ENCODE data around the gene YWHAB. TPM values are rescaled to one million over a fixed set of nuclear protein-coding genes. Genes with fewer than 3 reads are reported as not detected.
"Not testable (repeated sequence)": the region's sequence is repeated elsewhere in the genome, so short reads cannot be mapped to it uniquely, and the experiment has no call there.

Gene YWHAB
- total RNA-seq, 2 donors from 2014 or later, result 171 to 176 TPM

- no peaks in the 10 kb centered on the region for H3K36me3 Mint-ChIP-seq (ENCODE audit: low read depth)
- no peak for DNase-seq
- ATAC-seq, result no peak
- H3K27ac Mint-ChIP-seq, result no peak overlapping the region
- no peaks in the 10 kb centered on the region for H3K9me3 ChIP-seq (ENCODE audit: control insufficient read depth, low read length, poor library complexity, severe bottlenecking)
- peaks cover 12% of the 10 kb centered on the region for H3K4me1 Mint-ChIP-seq
- no peak overlapping the region for H3K4me3 Mint-ChIP-seq
- H3K27me3 Mint-ChIP-seq, result peaks cover 10% of the 10 kb centered on the region
These were observed 29.1 kb upstream of the YWHAB start for GRCh38 chr20:44856442-44856841.

DNA sequence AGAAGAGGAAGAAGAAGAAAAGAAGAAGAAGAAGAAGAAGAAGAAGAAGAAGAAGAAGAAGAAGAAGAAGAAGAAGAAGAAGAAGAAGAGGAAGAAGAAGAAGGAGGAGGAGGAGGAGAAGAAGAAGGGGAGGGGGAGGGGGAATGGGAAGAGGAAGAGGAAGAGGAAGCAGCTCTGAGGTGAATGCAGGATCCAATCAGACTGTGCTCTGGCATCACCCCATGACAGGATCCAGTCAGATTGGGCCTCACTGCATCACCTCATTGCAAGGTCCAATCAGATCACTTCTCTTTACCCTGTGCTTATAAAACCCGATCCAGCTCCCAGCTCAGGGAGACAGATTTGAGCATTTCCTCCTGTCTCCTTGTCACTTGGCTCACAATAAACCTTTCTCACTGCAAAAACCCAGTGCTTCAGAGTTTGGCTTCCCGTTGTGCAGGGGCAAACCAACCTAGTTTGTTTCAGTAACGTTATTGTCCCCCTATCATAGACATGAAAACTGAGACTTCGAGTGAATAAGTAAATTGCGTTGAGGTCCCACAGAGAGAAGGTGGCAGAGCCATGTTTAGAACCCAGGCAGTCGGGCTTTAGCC, 28.6 kb upstream of the YWHAB start:
- Mint-ChIP-seq H3K36me3 (ENCODE audit: low read depth) (no peaks in the 10 kb centered on the region), H3K4me1 (peaks cover 12% of the 10 kb centered on the region), H3K4me3 (no peak overlapping the region), H3K27me3 (peaks cover 10% of the 10 kb centered on the region), H3K27ac (no peak overlapping the region)
- no peaks in the 10 kb centered on the region for H3K9me3 ChIP-seq (ENCODE audit: control insufficient read depth, low read length, poor library complexity, severe bottlenecking)
- ATAC-seq (no peak), DNase-seq (no peak)

DNA sequence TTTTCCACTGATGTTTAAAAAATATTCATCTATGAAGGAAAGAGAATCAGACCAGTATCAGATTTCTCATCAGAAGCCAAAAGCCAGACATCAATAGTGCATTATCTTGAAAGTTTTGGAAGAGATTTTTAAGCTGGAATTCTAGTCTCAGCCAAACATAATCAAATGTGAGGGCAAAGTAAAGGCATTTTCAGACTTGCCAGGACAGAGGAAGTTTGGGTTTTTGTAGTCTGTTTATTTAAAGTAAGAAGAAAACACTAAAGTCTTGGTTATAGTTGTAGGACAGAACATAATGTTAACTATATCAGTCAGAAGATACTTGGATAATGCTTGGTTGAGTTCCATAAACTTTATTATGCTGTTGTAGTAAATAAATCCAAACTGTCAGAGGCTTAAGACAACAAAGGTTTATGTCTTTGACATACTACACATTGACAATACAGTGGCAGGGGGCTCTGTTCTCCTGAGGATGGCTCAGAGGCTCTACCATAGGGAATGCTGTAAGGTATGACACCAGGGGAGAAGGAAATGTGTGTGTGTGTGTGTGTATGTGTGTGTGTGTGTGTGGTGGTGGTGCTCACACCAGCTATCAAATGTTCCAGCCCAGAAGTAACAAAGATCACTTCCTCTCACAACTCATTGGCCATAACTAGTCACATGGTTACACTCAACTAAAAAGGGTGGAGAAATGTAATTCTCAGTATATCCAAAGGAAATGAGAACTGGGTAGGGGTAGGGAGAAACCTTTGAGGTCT, 26.7 kb upstream of the YWHAB start:
- H3K4me3 Mint-ChIP-seq, result no peak overlapping the region
- no peaks in the 10 kb centered on the region for H3K27me3 Mint-ChIP-seq
- no peaks in the 10 kb centered on the region for H3K36me3 Mint-ChIP-seq (ENCODE audit: low read depth)
- H3K4me1 Mint-ChIP-seq, result peaks cover 12% of the 10 kb centered on the region
- DNase-seq (no peak), ATAC-seq (no peak)
- H3K27ac Mint-ChIP-seq, result no peak overlapping the region
- no peaks in the 10 kb centered on the region for H3K9me3 ChIP-seq (ENCODE audit: control insufficient read depth, low read length, poor library complexity, severe bottlenecking)

DNA sequence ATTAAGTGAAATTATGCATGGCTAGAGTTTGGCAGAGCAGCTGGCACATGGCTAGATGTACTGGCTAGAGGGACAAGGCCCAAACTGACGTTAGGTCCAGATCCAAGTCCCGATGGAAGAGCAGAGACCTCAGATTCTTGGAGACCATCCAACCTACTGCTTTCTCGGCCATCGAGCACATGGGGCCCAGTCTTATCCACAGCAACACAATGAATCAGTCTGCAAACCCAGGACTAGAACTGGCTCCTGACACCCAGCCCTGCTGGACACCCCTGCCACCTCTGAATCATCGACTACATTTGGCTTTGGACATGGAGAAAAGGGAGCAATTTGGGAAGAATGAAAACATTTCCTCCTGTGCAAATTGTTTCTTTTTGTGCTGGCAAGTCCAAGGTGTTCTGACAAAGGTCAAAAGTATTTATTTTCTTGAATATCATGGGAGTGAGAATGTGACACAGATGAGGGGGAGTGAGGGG, 23.9 kb upstream of the YWHAB start:
- H3K9me3 ChIP-seq (ENCODE audit: control insufficient read depth, low read length, poor library complexity, severe bottlenecking), result no peaks in the 10 kb centered on the region
- no peak overlapping the region for H3K4me3 Mint-ChIP-seq
- no peak overlapping the region for H3K27ac Mint-ChIP-seq
- H3K27me3 Mint-ChIP-seq, result no peaks in the 10 kb centered on the region
- ATAC-seq, result no peak
- no peaks in the 10 kb centered on the region for H3K36me3 Mint-ChIP-seq (ENCODE audit: low read depth)
- no peak for DNase-seq
- peaks cover 11% of the 10 kb centered on the region for H3K4me1 Mint-ChIP-seq

- ATAC-seq (no peak), DNase-seq (no peak)
- no peaks in the 10 kb centered on the region for H3K27me3 Mint-ChIP-seq
- H3K4me1 Mint-ChIP-seq, result peaks cover 9% of the 10 kb centered on the region
- no peak overlapping the region for H3K27ac Mint-ChIP-seq
- no peak overlapping the region for H3K4me3 Mint-ChIP-seq
- no peaks in the 10 kb centered on the region for H3K9me3 ChIP-seq (ENCODE audit: control insufficient read depth, low read length, poor library complexity, severe bottlenecking)
- no peaks in the 10 kb centered on the region for H3K36me3 Mint-ChIP-seq (ENCODE audit: low read depth)
These were observed 23.2 kb upstream of the YWHAB start for GRCh38 chr20:44862286-44862685.

DNA sequence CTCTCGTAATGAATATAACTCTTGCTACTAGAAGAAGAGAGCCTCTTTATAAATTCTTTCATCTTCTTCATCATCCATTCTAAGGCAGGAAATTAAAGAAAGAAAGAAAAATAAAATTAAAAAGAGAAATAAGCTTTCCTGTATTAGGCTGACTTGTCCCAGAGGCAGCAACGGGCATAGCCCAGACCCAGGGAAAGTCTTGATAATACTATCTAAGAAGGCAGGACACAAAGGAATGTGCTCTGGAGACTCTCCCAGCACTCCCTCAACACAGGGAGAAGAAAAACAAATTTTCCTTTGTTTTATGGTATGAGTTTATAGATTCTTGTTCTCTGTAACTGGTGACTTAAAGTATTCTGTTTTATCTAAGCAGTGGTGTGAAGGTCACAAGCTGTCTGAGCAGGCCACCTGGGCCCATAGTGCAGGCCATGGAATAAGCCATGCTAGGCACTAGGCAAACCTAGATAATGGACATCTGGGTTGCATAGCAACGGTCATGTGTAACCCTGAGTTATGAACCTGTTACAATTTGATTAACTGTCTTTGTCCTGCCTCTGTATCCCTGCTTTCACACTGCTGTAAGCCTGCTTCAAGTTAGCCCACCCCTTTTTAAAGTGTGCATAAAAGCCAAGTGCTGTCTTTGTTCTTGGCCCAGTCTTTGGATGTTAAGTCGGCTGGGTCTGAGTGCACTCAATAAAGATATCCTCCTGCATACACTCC, 22.0 kb upstream of the YWHAB start:
- H3K27me3 Mint-ChIP-seq; H3K27ac Mint-ChIP-seq; H3K9me3 ChIP-seq (ENCODE audit: control insufficient read depth, low read length, poor library complexity, severe bottlenecking); DNase-seq; ATAC-seq; H3K4me1 Mint-ChIP-seq; H3K4me3 Mint-ChIP-seq; H3K36me3 Mint-ChIP-seq (ENCODE audit: low read depth): not testable (repeated sequence)

DNA sequence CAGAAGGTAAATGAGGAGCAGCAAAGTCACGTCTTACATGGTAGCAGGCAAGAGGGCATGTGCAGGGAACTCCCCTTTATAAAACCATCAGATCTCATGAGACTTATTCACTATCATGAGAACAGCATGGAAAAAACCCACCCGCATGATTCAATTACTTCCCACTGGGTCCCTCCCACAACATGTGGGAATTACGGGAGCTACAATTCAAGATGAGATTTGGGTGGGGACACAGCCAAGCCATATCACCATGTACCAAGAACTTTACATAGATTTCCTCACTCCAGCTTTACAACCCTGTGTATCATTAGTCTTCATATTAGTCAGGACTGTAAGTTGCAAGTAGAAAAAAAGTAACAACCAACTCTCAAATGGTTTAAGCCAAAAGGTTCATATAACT, 21.0 kb upstream of the YWHAB start:
- not testable (repeated sequence) for H3K27ac Mint-ChIP-seq; DNase-seq; H3K9me3 ChIP-seq (ENCODE audit: control insufficient read depth, low read length, poor library complexity, severe bottlenecking); ATAC-seq; H3K4me3 Mint-ChIP-seq; H3K27me3 Mint-ChIP-seq; H3K36me3 Mint-ChIP-seq (ENCODE audit: low read depth); H3K4me1 Mint-ChIP-seq

GRCh38 chr20:44866703-44867335, 18.7 kb upstream of the YWHAB start:
- Mint-ChIP-seq H3K4me3 (peak overlapping the region; percentile 74), H3K27ac (peak overlapping the region; percentile 56), H3K4me1 (no peaks in the 10 kb centered on the region), H3K36me3 (ENCODE audit: low read depth) (peaks cover 2% of the 10 kb centered on the region), H3K27me3 (peaks cover 7% of the 10 kb centered on the region)
- H3K9me3 ChIP-seq (ENCODE audit: control insufficient read depth, low read length, poor library complexity, severe bottlenecking), result no peaks in the 10 kb centered on the region
- DNase-seq (no peak), ATAC-seq (no peak)

DNA sequence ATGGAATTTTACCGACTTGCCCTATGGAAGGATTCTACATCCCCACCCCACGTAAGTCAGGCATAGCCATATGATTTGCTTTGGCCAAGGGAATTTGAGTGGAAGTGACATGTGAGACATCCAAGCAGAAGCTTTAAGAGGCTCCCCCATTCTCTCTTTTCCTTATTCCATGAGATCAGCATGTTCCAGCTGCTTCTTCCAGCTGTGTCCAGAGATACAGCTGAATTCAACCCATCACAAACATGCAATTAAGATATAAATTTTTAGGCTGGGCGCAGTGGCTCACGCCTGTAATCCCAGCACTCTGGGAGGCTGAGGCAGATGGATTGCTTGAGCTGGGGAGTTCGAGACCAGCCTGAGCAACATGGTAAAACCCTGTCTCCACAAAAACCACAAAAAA, 16.0 kb upstream of the YWHAB start:
- no peak overlapping the region for H3K4me3 Mint-ChIP-seq
- DNase-seq (no peak), ATAC-seq (no peak)
- peaks cover 2% of the 10 kb centered on the region for H3K36me3 Mint-ChIP-seq (ENCODE audit: low read depth)
- no peaks in the 10 kb centered on the region for H3K9me3 ChIP-seq (ENCODE audit: control insufficient read depth, low read length, poor library complexity, severe bottlenecking)
- peaks cover 12% of the 10 kb centered on the region for H3K27me3 Mint-ChIP-seq
- H3K27ac Mint-ChIP-seq, result no peak overlapping the region
- no peaks in the 10 kb centered on the region for H3K4me1 Mint-ChIP-seq

DNA sequence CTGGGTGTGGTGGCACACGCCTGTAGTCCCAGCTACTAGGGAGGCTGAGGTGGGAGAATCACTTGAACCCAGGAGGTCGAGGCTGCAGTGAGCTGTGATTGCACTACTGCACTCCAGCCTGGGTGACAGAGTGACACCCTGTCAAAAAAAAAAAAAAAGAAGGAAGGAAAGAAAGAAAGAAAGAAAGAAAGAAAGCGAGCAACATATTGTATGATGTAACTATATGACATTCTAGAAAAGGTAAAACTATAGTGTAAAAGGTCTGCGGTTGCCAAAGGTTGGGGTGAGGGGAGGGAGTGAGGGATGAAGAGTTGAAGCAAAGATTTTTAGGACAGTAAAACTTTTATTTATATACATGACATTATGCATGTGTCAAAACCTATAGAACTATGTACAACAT, 3.1 kb upstream of the YWHAB start:
- not testable (repeated sequence) for ATAC-seq; H3K27me3 Mint-ChIP-seq; H3K4me3 Mint-ChIP-seq; H3K9me3 ChIP-seq (ENCODE audit: control insufficient read depth, low read length, poor library complexity, severe bottlenecking); H3K27ac Mint-ChIP-seq; H3K36me3 Mint-ChIP-seq (ENCODE audit: low read depth); DNase-seq
- peaks cover 29% of the 10 kb centered on the region for H3K4me1 Mint-ChIP-seq

DNA sequence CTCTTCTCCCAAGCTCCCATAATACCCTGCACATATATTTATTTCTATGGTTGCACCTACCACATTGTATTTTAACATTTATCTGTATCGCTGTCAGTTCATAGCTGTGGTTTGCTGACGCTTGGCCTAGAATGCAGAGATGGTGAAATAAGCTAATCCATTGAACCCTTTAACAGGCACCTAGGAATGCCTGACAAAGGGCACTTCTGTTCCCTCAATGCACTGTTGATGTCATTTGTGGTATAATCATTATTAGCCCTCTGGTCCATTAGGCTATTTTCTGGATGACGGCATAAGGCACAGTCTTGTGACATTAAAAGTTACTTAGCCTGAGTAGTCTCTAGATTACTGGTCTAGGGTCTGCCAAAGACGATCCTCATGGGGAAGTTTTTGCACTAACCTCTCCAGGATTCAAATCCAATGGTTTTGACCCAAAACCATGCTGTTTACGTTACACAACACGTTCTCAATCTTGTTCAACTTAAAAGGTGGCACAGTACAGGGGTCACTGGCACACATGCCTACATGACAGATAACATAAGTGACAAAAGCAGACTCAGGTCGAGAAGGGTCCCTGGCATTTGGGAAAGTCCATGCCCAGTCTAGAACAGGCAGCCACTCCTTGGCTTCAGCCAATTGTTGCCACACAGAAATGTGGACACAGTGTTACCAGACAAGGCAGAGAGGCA, 2.1 kb upstream of the YWHAB start:
- Mint-ChIP-seq H3K4me3 (peak overlapping the region; percentile 97), H3K27ac (peak overlapping the region; percentile 96), H3K4me1 (peaks cover 34% of the 10 kb centered on the region), H3K36me3 (ENCODE audit: low read depth) (no peaks in the 10 kb centered on the region), H3K27me3 (no peaks in the 10 kb centered on the region)
- DNase-seq (no peak), ATAC-seq (no peak)
- no peaks in the 10 kb centered on the region for H3K9me3 ChIP-seq (ENCODE audit: control insufficient read depth, low read length, poor library complexity, severe bottlenecking)

- peak; percentile 1 for ATAC-seq
- Mint-ChIP-seq H3K4me1 (peaks cover 45% of the 10 kb centered on the region), H3K4me3 (peak overlapping the region; percentile 97), H3K36me3 (ENCODE audit: low read depth) (no peaks in the 10 kb centered on the region), H3K27me3 (no peaks in the 10 kb centered on the region), H3K27ac (peak overlapping the region; percentile 96)
- H3K9me3 ChIP-seq (ENCODE audit: control insufficient read depth, low read length, poor library complexity, severe bottlenecking), result no peaks in the 10 kb centered on the region
- no peak for DNase-seq
These were observed 556 bp upstream of the YWHAB start for GRCh38 chr20:44884907-44885391.

DNA sequence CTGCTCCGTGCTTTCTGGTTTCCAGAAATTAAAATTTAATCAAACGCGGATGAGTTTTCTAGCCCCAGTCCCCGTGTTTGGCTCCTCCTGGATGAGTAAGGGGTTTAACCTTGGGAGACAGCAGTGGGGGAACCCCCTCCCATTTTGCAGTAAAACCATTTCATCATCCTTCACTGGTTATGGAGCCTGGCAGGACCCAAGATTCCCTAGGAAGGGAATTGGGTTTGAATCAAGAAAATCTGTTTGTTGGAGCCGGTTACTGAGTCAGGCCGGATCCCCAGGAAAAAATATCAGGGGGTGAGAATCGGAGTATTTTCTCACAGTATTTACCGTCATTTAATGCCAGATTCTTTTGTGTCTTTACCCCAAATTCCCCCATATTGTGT, 754 bp downstream of the YWHAB start:
- ATAC-seq (no peak), DNase-seq (no peak)
- Mint-ChIP-seq H3K4me1 (peaks cover 46% of the 10 kb centered on the region), H3K4me3 (peak overlapping the region; percentile 97), H3K36me3 (ENCODE audit: low read depth) (no peaks in the 10 kb centered on the region), H3K27me3 (no peaks in the 10 kb centered on the region), H3K27ac (peak overlapping the region; percentile 96)
- no peaks in the 10 kb centered on the region for H3K9me3 ChIP-seq (ENCODE audit: control insufficient read depth, low read length, poor library complexity, severe bottlenecking)

All from T-helper 17 cell (primary cell).